CD4-positive, alpha-beta T cell treated with Interleukin-21 for 1 hour (primary cell): ENCODE measurements around the gene RBM38.
A peak's percentile ranks its signal among the peaks of the same experiment; 100 is the strongest.
"Not testable (repeated sequence)": the region's sequence is repeated elsewhere in the genome, so short reads cannot be mapped to it uniquely, and the experiment has no call there.

ENCODE experiments used
- DNase-seq: peaks from one replicate; pipeline ENCODE4 v3.0.0-alpha.2; 2020

RBM38 gene

GRCh38 chr20:57421253-57422220, 30.3 kb downstream of the RBM38 start:
- no peak for DNase-seq

GRCh38 chr20:57422254-57422653, 31.1 kb downstream of the RBM38 start:
- DNase-seq: no peak

- no peak for DNase-seq
Measured at GRCh38 chr20:57425150-57426013, 34.2 kb downstream of the RBM38 start.

GRCh38 chr20:57426271-57426689, 35.1 kb downstream of the RBM38 start:
- no peak for DNase-seq

GRCh38 chr20:57426831-57427230, 35.6 kb downstream of the RBM38 start:
- no peak for DNase-seq

GRCh38 chr20:57428324-57429158, 37.3 kb downstream of the RBM38 start:
- DNase-seq: no peak

GRCh38 chr20:57429159-57429496, 37.9 kb downstream of the RBM38 start:
- DNase-seq: no peak

GRCh38 chr20:57429580-57430200, 38.5 kb downstream of the RBM38 start:
- DNase-seq: no peak

GRCh38 chr20:57430201-57430596, 39.0 kb downstream of the RBM38 start:
- not testable (repeated sequence) for DNase-seq

GRCh38 chr20:57431539-57431835, 40.3 kb downstream of the RBM38 start:
- no peak for DNase-seq

- DNase-seq: no peak
Measured at GRCh38 chr20:57432480-57432861, 41.3 kb downstream of the RBM38 start.

GRCh38 chr20:57432862-57433491, 41.8 kb downstream of the RBM38 start:
- peak; percentile 81 for DNase-seq

GRCh38 chr20:57433657-57434389, 42.6 kb downstream of the RBM38 start:
- peak; percentile 49 for DNase-seq

- peak; percentile 24 for DNase-seq
Measured at GRCh38 chr20:57434390-57434700, 43.1 kb downstream of the RBM38 start.

GRCh38 chr20:57435105-57435497, 43.9 kb downstream of the RBM38 start:
- DNase-seq: no peak

GRCh38 chr20:57435498-57436222, 44.5 kb downstream of the RBM38 start:
- peak; percentile 50 for DNase-seq

- DNase-seq: no peak
Measured at GRCh38 chr20:57436223-57436545, 45.0 kb downstream of the RBM38 start.

- no peak for DNase-seq
Measured at GRCh38 chr20:57437267-57437666, 46.1 kb downstream of the RBM38 start.

- DNase-seq: no peak
Measured at GRCh38 chr20:57437672-57438330, 46.6 kb downstream of the RBM38 start.

GRCh38 chr20:57438552-57438951, 47.4 kb downstream of the RBM38 start:
- DNase-seq: no peak
